Spleen (tissue), 13 donors: ENCODE measurements around the gene CIAO2B. TPM values are rescaled to one million over a fixed set of nuclear protein-coding genes. Genes with fewer than 3 reads are reported as not detected.

ENCODE experiments used
- DNase-seq: peaks from one replicate; pipeline ENCODE4 v3.0.0-alpha.2; 2020
- H3K27ac ChIP-seq, 8 donors: fragments of 200-600 bp; sonication (generic) in 7 of 8; 1 replicate in 4 of 8; 2 replicates in 4 of 8; pipeline versions ENCODE4 v1.5.0 to v1.8.0; 2016 to 2021; ENCODE audit warnings: inconsistent platforms in 4 of 8, mild to moderate bottlenecking in 4 of 8, moderate library complexity in 1 of 8
- H3K27me3 ChIP-seq, 7 donors: fragments of 200-600 bp; sonication (generic) in 6 of 7; replicated peaks in 1 of 7; 1 replicate in 4 of 7; 2 replicates in 3 of 7; pipeline versions ENCODE4 v1.5.0 to v1.8.0; 2016 to 2021; ENCODE audit warnings: inconsistent platforms in 3 of 7, mild to moderate bottlenecking in 1 of 7
- H3K36me3 ChIP-seq, 6 donors: fragments of 200-600 bp; sonication (generic) in 5 of 6; 1 replicate in 4 of 6; 2 replicates in 2 of 6; pipeline versions ENCODE4 v1.5.0 to v1.8.0; 2016 to 2021; ENCODE audit warnings: inconsistent platforms in 2 of 6
- H3K4me1 ChIP-seq, 6 donors: fragments of 200-600 bp; sonication (generic) in 5 of 6; 1 replicate in 3 of 6; 2 replicates in 3 of 6; pipeline versions ENCODE4 v1.5.0 to v1.8.0; 2016 to 2021; ENCODE audit warnings: inconsistent platforms in 3 of 6
- H3K4me3 ChIP-seq, 8 donors: fragments of 200-600 bp; sonication (generic) in 7 of 8; 1 replicate in 4 of 8; 2 replicates in 4 of 8; pipeline versions ENCODE4 v1.5.0 to v1.8.0; 2016 to 2021; ENCODE audit warnings: inconsistent platforms in 4 of 8, mild to moderate bottlenecking in 4 of 8, moderate library complexity in 2 of 8
- H3K9me3 ChIP-seq, 8 donors: fragments of 200-600 bp; sonication (generic) in 7 of 8; 1 replicate in 4 of 8; 2 replicates in 4 of 8; pipeline versions ENCODE4 v1.5.0 to v1.8.0; 2016 to 2021; ENCODE audit warnings: inconsistent platforms in 4 of 8
- POLR2A ChIP-seq, 3 donors: fragments of 450-650 bp; IDR thresholded peaks; one replicate each; pipeline ENCODE4 v1.5.1; 2017; ENCODE audit warnings: antibody characterized with exemption in 3 of 3, mild to moderate bottlenecking in 1 of 3
- POLR2AphosphoS5 ChIP-seq, 3 donors: sonication (generic); formaldehyde crosslinking; IDR thresholded peaks; one replicate each; pipeline ENCODE4 v1.5.1; 2017; ENCODE audit warnings: antibody characterized with exemption in 3 of 3
- WGBS, 5 donors: extraction: QIAGEN DNeasy Blood & Tissue Kit in 3 of 5; methylation state at CpG; one replicate each; pipeline versions ENCODE4 v1.1.5 to v1.1.7; 2013 to 2018; 5-methylcytosine and 5-hydroxymethylcytosine counted together
- intact Hi-C: fragments of 100-400 bp; cut with DNase I; formaldehyde crosslinking; loops from one replicate; pipeline ENCODE4 v1.15.0; 2023; ENCODE audit warnings: low total_unique reads
- long read RNA-seq, 2 donors: transcript quantifications; one replicate each; lab custom pipeline, GENCODE V29; 2026
- polyA plus RNA-seq, 3 donors: library from polyadenylated mRNA; stranded (reverse); fragments of 200-250 nt; gene quantifications; one replicate each; pipeline ENCODE4 v1.2.1, GENCODE V29; 2013
- total RNA-seq, 7 donors: library from RNA; depleted of rRNA in 3 of 7; stranded (reverse); fragments of >200 nt in 3 of 7; fragmentation: NEBNext Ultra II Directional in 4 of 7; extraction: Animal tissue kit (Norgen Biotek cat#: 25700) in 4 of 7; gene quantifications; one replicate each; pipeline versions ENCODE4 v1.1.0 to v1.2.1, GENCODE V29; 2016 to 2021
- TF ChIP-seq, protein P1 (sequence below), 11 experiments: fragments of 200-600 bp in 7 of 11; fragments of 450-650 bp in 4 of 11; sonication (generic) in 4 of 11; IDR thresholded peaks in 8 of 11; conservative IDR thresholded peaks in 3 of 11; 1 replicate in 7 of 11; 2 replicates in 4 of 11; pipeline versions ENCODE4 v1.4.0 to v1.8.0; 2016 to 2021; ENCODE audit warnings: antibody characterized with exemption in 11 of 11, inconsistent platforms in 4 of 11, mild to moderate bottlenecking in 1 of 11
- donor health status: healthy with polysubstance abuse.
- donor health status: DM: no; HTN: no; CAD: no; lungs with moderate emphysema.
- donor health status: DM: no; HTN: no; CAD: no.
- donor health status: Bipolar disorder and iron deficiency.
- donor health status: healthy.
- donor health status: DM: no; HTN: no; CAD: no.
- donor health status: DM: yes; HTN: yes; CAD: no.

CIAO2B gene
- total RNA-seq (10 to 100 TPM; 46.8 to 63.1 (median 55.8) TPM), polyA plus RNA-seq (100 to 1,000 TPM; 114 to 168 (median 148) TPM)
- long read RNA-seq, donor 1, transcript CIAO2B-201 (5 exons, 676 nt) = major isoform, 51 of 55 reads
- long read RNA-seq, donor 1, partial matches to known transcripts = 0 of 55 reads
- long read RNA-seq, donor 1, other reads (novel, unspliced or antisense) = 0 of 55 reads
- long read RNA-seq, donor 2, transcript CIAO2B-201 (5 exons, 676 nt) = major isoform, 39 of 41 reads
- long read RNA-seq, donor 2, partial matches to known transcripts = 0 of 41 reads
- long read RNA-seq, donor 2, other reads (novel, unspliced or antisense) = 0 of 41 reads

DNA sequence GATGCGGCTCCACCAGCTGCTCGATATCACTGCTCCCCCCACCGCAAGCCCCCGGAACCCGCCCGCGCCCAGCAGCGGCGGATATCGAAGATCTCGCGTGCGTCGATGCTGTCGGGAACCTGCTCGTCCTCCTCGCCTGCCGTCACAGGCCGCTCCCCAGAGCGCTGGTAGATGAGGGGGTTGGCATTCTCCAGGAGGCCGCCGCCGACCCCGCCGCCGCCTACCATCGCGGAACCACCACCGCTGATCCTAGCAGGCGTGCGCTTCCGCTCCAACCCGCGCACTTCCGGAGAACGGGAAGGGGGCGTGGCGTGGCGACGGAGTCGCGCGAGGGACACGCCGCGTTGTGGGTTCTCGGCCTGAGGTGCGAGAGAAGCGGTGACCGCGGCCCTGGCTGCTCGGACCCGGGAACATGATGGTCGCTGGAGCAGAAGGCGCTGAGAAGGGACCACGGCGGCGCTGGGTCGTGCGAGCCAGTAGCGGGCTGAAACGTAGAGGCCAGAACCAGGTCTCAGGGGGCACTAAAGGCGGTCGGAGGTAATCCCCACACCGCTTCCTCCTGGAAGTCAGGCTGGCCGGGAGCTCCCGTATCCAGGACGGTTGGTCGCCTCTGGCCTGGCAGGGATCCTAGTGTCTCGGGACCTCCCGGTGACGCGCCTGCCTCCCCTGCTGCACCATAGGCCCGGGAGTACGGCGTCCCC, at the start of gene CIAO2B:
Gene CIAO2B (minus strand): TSS at position 265 of the 701 bp plus-strand sequence. CDS start 38 bp downstream, at position 227.
- Histone ChIP-seq H3K9me3 (no peaks in the 10 kb centered on the region), H3K36me3 (peaks cover 0 to 58% (median 21%) of the 10 kb centered on the region in 6 donors), H3K27me3 (no peaks in the 10 kb centered on the region), H3K27ac (peak within 1 kb of the TSS; percentile 78 to 98 (median 94)), H3K4me3 (peak within 1 kb of the TSS; percentile 60 to 98 (median 95)), H3K4me1 (peaks cover 31 to 67% (median 51%) of the 10 kb centered on the region in 6 donors)
- 0 to 2% (median 0%) methylated on average over 50 to 76 of the region's 76 CpGs for WGBS, 5 donors
- DNase-seq = peak; percentile 98
- intact Hi-C loops = no loop called here
- TF ChIP-seq POLR2AphosphoS5 (IDR thresholded peaks at IDR 0.05) (peak; percentile 99), POLR2A (IDR thresholded peaks at IDR 0.05) (peak in 2 of 3 donors; percentile 50 to 65)
- TF ChIP-seq, protein P1, sequence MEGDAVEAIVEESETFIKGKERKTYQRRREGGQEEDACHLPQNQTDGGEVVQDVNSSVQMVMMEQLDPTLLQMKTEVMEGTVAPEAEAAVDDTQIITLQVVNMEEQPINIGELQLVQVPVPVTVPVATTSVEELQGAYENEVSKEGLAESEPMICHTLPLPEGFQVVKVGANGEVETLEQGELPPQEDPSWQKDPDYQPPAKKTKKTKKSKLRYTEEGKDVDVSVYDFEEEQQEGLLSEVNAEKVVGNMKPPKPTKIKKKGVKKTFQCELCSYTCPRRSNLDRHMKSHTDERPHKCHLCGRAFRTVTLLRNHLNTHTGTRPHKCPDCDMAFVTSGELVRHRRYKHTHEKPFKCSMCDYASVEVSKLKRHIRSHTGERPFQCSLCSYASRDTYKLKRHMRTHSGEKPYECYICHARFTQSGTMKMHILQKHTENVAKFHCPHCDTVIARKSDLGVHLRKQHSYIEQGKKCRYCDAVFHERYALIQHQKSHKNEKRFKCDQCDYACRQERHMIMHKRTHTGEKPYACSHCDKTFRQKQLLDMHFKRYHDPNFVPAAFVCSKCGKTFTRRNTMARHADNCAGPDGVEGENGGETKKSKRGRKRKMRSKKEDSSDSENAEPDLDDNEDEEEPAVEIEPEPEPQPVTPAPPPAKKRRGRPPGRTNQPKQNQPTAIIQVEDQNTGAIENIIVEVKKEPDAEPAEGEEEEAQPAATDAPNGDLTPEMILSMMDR (IDR thresholded peaks at IDR 0.05 in 8 of 11, conservative IDR thresholded peaks at IDR 0.05 in 3 of 11) = peak in 2 of 11 experiments; percentile 19 to 29

DNA sequence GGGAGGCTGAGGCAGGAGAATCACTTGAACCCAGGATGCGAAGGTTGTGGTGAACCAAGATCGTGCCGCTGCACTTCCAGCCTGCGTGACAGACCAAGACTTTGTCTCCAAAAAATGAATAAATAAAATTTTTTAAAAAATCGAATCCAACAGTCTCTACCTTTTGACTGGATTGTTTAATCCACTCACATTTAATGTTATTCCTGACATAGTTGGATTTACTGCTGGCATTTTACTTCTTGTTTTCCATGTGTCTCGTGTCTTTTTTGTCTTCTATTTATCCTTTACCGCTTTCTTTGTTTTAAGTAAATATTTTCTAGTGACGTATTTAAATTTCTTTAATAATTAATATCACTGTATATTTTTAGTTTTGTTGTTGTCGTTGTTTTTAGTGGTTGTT, 48.8 kb upstream of the CIAO2B start:
- no peak overlapping the region for H3K27ac ChIP-seq
- peaks cover 0 to 20% (median under 1%) of the 10 kb centered on the region in 6 donors for H3K4me1 ChIP-seq
- WGBS, 5 donors = 92 to 96% (median 94%) methylated on average over 9 of the region's 9 CpGs
- intact Hi-C loops = no loop called here
- no peak for DNase-seq
- no peaks in the 10 kb centered on the region for H3K9me3 ChIP-seq
- H3K4me3 ChIP-seq = no peak overlapping the region
- TF ChIP-seq POLR2AphosphoS5 (IDR thresholded peaks at IDR 0.05) (no peak), POLR2A (IDR thresholded peaks at IDR 0.05) (no peak)
- H3K27me3 ChIP-seq = no peaks in the 10 kb centered on the region
- H3K36me3 ChIP-seq = no peaks in the 10 kb centered on the region

DNA sequence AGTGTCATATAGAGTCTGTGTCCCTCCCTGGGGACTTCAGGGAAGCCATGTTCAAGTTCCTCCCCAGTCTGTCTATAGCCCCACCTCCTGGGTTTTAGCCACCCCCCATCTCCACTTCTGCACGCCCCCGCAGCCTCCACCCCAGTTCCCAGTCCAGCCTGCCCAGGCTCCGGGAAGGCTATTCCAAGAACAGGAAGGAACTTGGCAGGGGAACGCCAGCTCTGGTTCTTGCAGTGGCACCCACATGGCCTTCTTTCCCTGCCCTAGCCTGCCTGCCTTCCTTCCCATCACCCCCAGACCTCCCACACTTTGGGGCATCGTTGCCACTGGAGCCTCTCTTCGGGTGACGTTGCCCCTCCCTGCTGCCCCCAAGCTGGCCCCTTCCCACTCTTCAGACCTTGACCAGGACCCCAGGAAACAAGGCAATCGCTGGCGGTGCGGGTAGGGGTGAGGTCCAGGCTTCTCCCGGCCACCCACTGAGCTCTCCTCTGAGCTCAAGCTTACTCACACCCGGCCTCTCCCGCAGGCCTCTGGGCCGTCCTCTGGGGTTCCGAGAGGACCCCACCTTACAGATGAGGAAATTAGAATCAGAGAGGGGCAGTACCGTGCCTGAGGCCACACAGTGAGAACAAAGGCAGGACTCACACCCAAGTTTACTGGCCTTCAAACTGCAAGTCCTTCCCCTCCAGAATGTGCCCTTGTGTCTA, 45.0 kb upstream of the CIAO2B start:
- H3K27ac ChIP-seq = peak overlapping the region in 6 of 8 donors; percentile 15 to 72 (median 48)
- DNase-seq = peak; percentile 84
- TF ChIP-seq POLR2AphosphoS5 (IDR thresholded peaks at IDR 0.05) = peak in 2 of 3 donors; percentile 62 to 63
- TF ChIP-seq, protein P1 (IDR thresholded peaks at IDR 0.05 in 8 of 11, conservative IDR thresholded peaks at IDR 0.05 in 3 of 11) = no peak
- TF ChIP-seq POLR2A (IDR thresholded peaks at IDR 0.05) = no peak
- H3K36me3 ChIP-seq = no peaks in the 10 kb centered on the region
- peaks cover 0 to 27% (median 7%) of the 10 kb centered on the region in 6 donors for H3K4me1 ChIP-seq
- intact Hi-C loops = loop anchor here (5.0 kb wide), 1 partner anchor 173 kb away; the partner anchor contains the start of gene B3GNT9
- H3K4me3 ChIP-seq = no peak overlapping the region
- H3K9me3 ChIP-seq = no peaks in the 10 kb centered on the region
- H3K27me3 ChIP-seq = peaks cover 0 to 10% (median 0%) of the 10 kb centered on the region in 7 donors
- WGBS, 5 donors = 54 to 61% (median 57%) methylated on average over 15 to 16 of the region's 16 CpGs

DNA sequence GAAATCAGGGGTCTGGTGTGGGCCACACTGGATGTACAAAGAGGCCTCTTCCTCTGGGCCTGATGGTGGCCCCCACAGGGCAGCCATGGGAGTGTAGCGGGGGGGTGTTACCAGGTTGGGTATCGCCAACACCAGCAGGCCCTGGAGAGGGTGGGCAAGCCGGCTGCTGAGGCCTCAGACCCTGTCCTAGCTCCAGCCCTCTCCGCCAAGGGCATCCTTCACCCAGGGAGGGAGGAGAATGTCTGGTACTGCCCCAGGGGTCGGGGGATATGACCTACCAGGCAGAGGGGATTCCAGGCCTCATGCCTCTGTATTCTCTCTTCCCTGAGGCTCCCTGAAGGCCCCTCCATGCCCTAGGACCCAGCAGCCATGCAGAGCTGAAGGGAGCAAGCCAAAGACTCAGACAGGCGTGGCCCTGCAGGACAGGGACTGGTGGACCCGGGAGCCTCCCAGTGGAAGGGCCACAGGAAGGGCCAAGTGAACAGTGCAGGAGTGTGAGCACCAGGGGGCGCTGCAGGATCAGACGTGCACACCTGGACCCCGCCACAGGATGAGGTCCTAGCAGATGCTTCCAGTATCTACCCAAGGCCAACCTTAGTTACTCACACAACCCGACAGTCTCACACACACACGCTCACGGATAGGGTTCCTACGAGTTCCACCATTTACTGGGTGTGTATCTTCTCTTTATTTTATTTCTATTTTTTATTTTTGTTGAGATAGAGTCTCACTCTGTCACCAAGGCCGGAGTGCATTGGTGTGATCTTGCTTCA, 43.3 kb upstream of the CIAO2B start:
- H3K9me3 ChIP-seq = no peaks in the 10 kb centered on the region
- peaks cover 0 to 27% (median 7%) of the 10 kb centered on the region in 6 donors for H3K4me1 ChIP-seq
- intact Hi-C loops = loop anchor here (5.0 kb wide), 1 partner anchor 175 kb away; the partner anchor contains the start of gene B3GNT9
- no peak overlapping the region for H3K27ac ChIP-seq
- TF ChIP-seq, protein P1 (IDR thresholded peaks at IDR 0.05 in 8 of 11, conservative IDR thresholded peaks at IDR 0.05 in 3 of 11) = peak; percentile 95 to 99 (median 97)
- no peak for TF ChIP-seq POLR2A (IDR thresholded peaks at IDR 0.05)
- peak; percentile 58 to 69 (median 58) for TF ChIP-seq POLR2AphosphoS5 (IDR thresholded peaks at IDR 0.05)
- no peaks in the 10 kb centered on the region for H3K36me3 ChIP-seq
- 19 to 30% (median 29%) methylated on average over 10 to 15 of the region's 15 CpGs for WGBS, 5 donors
- H3K4me3 ChIP-seq = no peak overlapping the region
- H3K27me3 ChIP-seq = peaks cover 0 to 10% (median 0%) of the 10 kb centered on the region in 7 donors
- peak; percentile 97 for DNase-seq
